Measurements from ENCODE around the gene CRLF2. TPM values are rescaled to one million over a fixed set of nuclear protein-coding genes. Genes with fewer than 3 reads are reported as not detected.
"Not testable (repeated sequence)": the region's sequence is repeated elsewhere in the genome, so short reads cannot be mapped to it uniquely, and the experiment has no call there.

The CRLF2 gene
- total RNA-seq, 1 experiment from 2014 or later, result not detected

DNA sequence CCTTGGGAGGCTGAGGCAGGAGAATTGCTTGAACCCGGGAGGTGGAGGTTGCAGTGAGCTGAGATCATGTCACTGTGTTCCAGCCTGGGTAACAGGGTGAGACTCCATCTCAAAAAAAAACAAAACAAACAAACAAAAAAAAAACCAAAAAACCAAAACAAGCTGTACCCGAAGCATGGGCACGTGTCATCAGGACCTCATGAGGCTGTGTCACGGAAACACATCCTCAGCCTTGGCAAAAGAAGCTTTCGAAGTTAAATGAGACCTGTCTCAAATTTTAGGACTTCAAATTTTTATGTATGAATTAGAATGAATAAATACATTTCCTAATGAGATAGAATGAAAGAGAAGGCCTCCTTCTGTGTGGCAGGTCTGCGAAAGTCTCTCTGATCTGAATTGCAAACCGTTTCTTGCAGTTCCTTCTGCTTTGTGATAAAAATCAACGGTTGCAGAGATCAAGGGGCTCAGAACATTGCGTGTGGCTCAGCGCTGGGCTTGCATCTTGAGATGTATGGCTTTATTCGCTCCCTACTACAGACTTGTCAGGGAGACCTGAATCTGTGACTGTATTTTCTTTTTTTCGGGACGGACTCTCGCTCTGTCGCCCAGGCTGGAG, 19.5 kb upstream of the CRLF2 start:
- POLR2A ChIA-PET, result no interaction called here
- DNase-seq (ENCODE audit: low spot score) (no peak), ATAC-seq (no peak)
- H3K9me3 Mint-ChIP-seq, result peaks cover 11% of the 10 kb centered on the region
- H3K27ac Mint-ChIP-seq, result no peak overlapping the region
- no peaks in the 10 kb centered on the region; the same call in 1 of the 2 replicates for H3K27me3 Mint-ChIP-seq (ENCODE audit: low read depth)
- peaks cover 5% of the 10 kb centered on the region for H3K4me1 Mint-ChIP-seq
- CTCF ChIA-PET, result no interaction called here
- peaks cover 6% of the 10 kb centered on the region for H3K36me3 Mint-ChIP-seq
- no peak overlapping the region for H3K4me3 Mint-ChIP-seq
- TF ChIP-seq ZNF416 (CRISPR knock-in tag; IDR thresholded peaks at IDR 0.05), result no peak
- no peak for TF ChIP-seq ZNF263 (CRISPR knock-in tag; IDR thresholded peaks at IDR 0.05; ENCODE audit: low read depth)
- no peak for TF ChIP-seq SMAD4 (CRISPR knock-in tag; IDR thresholded peaks at IDR 0.05)
- no peak for TF ChIP-seq ZNF671 (CRISPR knock-in tag; IDR thresholded peaks at IDR 0.05)
- TF ChIP-seq TEAD4 (CRISPR knock-in tag; IDR thresholded peaks at IDR 0.05), result no peak
- TF ChIP-seq, protein P1, sequence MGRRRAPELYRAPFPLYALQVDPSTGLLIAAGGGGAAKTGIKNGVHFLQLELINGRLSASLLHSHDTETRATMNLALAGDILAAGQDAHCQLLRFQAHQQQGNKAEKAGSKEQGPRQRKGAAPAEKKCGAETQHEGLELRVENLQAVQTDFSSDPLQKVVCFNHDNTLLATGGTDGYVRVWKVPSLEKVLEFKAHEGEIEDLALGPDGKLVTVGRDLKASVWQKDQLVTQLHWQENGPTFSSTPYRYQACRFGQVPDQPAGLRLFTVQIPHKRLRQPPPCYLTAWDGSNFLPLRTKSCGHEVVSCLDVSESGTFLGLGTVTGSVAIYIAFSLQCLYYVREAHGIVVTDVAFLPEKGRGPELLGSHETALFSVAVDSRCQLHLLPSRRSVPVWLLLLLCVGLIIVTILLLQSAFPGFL (CRISPR knock-in tag; IDR thresholded peaks at IDR 0.05; ENCODE audit: borderline replicate concordance), result no peak
- TF ChIP-seq, protein P2, sequence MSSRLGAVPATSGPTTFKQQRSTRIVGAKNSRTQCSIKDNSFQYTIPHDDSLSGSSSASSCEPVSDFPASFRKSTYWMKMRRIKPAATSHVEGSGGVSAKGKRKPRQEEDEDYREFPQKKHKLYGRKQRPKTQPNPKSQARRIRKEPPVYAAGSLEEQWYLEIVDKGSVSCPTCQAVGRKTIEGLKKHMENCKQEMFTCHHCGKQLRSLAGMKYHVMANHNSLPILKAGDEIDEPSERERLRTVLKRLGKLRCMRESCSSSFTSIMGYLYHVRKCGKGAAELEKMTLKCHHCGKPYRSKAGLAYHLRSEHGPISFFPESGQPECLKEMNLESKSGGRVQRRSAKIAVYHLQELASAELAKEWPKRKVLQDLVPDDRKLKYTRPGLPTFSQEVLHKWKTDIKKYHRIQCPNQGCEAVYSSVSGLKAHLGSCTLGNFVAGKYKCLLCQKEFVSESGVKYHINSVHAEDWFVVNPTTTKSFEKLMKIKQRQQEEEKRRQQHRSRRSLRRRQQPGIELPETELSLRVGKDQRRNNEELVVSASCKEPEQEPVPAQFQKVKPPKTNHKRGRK (CRISPR knock-in tag; IDR thresholded peaks at IDR 0.05; ENCODE audit: borderline replicate concordance), result no peak
- no peak for TF ChIP-seq TCF7 (CRISPR knock-in tag; IDR thresholded peaks at IDR 0.05; ENCODE audit: low read depth)
- TF ChIP-seq CBFB (CRISPR knock-in tag; IDR thresholded peaks at IDR 0.05; ENCODE audit: low read depth), result no peak
- TF ChIP-seq, protein P3, sequence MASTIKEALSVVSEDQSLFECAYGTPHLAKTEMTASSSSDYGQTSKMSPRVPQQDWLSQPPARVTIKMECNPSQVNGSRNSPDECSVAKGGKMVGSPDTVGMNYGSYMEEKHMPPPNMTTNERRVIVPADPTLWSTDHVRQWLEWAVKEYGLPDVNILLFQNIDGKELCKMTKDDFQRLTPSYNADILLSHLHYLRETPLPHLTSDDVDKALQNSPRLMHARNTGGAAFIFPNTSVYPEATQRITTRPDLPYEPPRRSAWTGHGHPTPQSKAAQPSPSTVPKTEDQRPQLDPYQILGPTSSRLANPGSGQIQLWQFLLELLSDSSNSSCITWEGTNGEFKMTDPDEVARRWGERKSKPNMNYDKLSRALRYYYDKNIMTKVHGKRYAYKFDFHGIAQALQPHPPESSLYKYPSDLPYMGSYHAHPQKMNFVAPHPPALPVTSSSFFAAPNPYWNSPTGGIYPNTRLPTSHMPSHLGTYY (CRISPR knock-in tag; IDR thresholded peaks at IDR 0.05), result no peak
- TF ChIP-seq, protein P4, sequence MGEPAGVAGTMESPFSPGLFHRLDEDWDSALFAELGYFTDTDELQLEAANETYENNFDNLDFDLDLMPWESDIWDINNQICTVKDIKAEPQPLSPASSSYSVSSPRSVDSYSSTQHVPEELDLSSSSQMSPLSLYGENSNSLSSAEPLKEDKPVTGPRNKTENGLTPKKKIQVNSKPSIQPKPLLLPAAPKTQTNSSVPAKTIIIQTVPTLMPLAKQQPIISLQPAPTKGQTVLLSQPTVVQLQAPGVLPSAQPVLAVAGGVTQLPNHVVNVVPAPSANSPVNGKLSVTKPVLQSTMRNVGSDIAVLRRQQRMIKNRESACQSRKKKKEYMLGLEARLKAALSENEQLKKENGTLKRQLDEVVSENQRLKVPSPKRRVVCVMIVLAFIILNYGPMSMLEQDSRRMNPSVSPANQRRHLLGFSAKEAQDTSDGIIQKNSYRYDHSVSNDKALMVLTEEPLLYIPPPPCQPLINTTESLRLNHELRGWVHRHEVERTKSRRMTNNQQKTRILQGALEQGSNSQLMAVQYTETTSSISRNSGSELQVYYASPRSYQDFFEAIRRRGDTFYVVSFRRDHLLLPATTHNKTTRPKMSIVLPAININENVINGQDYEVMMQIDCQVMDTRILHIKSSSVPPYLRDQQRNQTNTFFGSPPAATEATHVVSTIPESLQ (CRISPR knock-in tag; IDR thresholded peaks at IDR 0.05), result no peak

DNA sequence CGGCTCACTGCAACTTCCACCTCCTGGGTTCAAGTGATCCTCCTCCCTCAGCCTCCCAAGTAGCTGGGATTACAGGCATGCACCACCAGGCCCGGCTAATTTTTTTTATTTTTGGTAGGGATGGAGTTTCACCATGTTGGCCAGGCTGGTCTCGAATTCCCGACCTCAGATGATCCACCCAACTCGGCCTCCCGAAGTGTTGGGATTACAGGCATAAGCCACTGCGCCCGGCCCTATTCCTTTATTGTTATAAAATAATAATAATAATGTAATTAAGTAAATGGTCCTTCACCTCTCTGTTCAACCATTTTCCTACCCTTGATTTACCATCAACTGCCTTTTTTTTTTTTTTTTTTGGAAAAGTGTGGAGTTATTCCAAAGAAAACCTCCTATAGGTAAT, 15.7 kb upstream of the CRLF2 start:
- ATAC-seq, result not testable (repeated sequence)

DNA sequence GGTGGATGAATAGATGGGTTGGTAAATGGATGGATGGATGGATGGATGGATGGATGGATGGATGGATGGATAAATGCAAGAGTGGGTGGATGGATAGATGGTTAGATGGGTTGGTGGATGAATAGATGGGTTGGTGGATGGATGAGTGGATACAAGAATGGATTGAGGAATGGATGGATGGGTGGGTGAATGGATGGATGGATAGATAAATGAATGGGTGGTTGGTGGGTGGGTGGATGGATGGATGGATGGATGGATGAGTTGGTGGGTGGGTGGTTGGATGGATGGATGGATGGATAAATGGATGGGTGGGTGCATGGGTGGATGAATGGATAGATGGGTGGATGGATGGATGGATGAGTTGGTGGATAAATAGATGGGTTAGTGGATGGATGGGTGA, 13.8 kb upstream of the CRLF2 start:
- Mint-ChIP-seq H3K4me3 (no peak overlapping the region), H3K27me3 (ENCODE audit: low read depth) (peaks cover 3% of the 10 kb centered on the region; the same call in 1 of the 2 replicates), H3K4me1 (peaks cover 7% of the 10 kb centered on the region), H3K27ac (no peak overlapping the region), H3K9me3 (peaks cover 38% of the 10 kb centered on the region), H3K36me3 (peaks cover 17% of the 10 kb centered on the region)
- ATAC-seq (no peak), DNase-seq (ENCODE audit: low spot score) (no peak)
- ChIA-PET POLR2A (no interaction called here), CTCF (no interaction called here)
- TF ChIP-seq, protein P5, sequence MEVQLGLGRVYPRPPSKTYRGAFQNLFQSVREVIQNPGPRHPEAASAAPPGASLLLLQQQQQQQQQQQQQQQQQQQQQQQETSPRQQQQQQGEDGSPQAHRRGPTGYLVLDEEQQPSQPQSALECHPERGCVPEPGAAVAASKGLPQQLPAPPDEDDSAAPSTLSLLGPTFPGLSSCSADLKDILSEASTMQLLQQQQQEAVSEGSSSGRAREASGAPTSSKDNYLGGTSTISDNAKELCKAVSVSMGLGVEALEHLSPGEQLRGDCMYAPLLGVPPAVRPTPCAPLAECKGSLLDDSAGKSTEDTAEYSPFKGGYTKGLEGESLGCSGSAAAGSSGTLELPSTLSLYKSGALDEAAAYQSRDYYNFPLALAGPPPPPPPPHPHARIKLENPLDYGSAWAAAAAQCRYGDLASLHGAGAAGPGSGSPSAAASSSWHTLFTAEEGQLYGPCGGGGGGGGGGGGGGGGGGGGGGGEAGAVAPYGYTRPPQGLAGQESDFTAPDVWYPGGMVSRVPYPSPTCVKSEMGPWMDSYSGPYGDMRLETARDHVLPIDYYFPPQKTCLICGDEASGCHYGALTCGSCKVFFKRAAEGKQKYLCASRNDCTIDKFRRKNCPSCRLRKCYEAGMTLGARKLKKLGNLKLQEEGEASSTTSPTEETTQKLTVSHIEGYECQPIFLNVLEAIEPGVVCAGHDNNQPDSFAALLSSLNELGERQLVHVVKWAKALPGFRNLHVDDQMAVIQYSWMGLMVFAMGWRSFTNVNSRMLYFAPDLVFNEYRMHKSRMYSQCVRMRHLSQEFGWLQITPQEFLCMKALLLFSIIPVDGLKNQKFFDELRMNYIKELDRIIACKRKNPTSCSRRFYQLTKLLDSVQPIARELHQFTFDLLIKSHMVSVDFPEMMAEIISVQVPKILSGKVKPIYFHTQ (CRISPR knock-in tag; IDR thresholded peaks at IDR 0.05), result no peak
- TF ChIP-seq CREB1 (CRISPR knock-in tag; IDR thresholded peaks at IDR 0.05), result no peak
- no peak for TF ChIP-seq NR2C2 (CRISPR knock-in tag; IDR thresholded peaks at IDR 0.05)
- TF ChIP-seq GTF2I (CRISPR knock-in tag; conservative IDR thresholded peaks at IDR 0.05), result no peak
- TF ChIP-seq, protein P6, sequence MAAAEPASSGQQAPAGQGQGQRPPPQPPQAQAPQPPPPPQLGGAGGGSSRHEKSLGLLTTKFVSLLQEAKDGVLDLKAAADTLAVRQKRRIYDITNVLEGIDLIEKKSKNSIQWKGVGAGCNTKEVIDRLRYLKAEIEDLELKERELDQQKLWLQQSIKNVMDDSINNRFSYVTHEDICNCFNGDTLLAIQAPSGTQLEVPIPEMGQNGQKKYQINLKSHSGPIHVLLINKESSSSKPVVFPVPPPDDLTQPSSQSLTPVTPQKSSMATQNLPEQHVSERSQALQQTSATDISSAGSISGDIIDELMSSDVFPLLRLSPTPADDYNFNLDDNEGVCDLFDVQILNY (CRISPR knock-in tag; IDR thresholded peaks at IDR 0.05), result no peak
- TF ChIP-seq NR3C1 (CRISPR knock-in tag; conservative IDR thresholded peaks at IDR 0.05; ENCODE audit: low read depth), result no peak
- TF ChIP-seq, protein P7, sequence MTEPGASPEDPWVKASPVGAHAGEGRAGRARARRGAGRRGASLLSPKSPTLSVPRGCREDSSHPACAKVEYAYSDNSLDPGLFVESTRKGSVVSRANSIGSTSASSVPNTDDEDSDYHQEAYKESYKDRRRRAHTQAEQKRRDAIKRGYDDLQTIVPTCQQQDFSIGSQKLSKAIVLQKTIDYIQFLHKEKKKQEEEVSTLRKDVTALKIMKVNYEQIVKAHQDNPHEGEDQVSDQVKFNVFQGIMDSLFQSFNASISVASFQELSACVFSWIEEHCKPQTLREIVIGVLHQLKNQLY (CRISPR knock-in tag; IDR thresholded peaks at IDR 0.05), result no peak
- TF ChIP-seq CBFB (CRISPR knock-in tag; IDR thresholded peaks at IDR 0.05; ENCODE audit: low read depth), result no peak
- no peak for TF ChIP-seq ZNF423 (CRISPR knock-in tag; IDR thresholded peaks at IDR 0.05)
- no peak for TF ChIP-seq FOXP1 (CRISPR knock-in tag; IDR thresholded peaks at IDR 0.05; ENCODE audit: borderline replicate concordance)
- TF ChIP-seq, protein P8, sequence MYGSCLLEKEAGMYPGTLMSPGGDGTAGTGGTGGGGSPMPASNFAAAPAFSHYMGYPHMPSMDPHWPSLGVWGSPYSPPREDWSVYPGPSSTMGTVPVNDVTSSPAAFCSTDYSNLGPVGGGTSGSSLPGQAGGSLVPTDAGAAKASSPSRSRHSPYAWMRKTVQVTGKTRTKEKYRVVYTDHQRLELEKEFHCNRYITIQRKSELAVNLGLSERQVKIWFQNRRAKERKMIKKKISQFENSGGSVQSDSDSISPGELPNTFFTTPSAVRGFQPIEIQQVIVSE (CRISPR knock-in tag; IDR thresholded peaks at IDR 0.05; ENCODE audit: borderline replicate concordance), result no peak

More for the DNA sequence above, 15.7 kb upstream of the CRLF2 start:
- H3K4me3 Mint-ChIP-seq; H3K27me3 Mint-ChIP-seq (ENCODE audit: low read depth); DNase-seq (ENCODE audit: low spot score); H3K27ac Mint-ChIP-seq; CTCF ChIA-PET; POLR2A ChIA-PET: not testable (repeated sequence)
- Mint-ChIP-seq H3K36me3 (peaks cover 11% of the 10 kb centered on the region), H3K4me1 (peaks cover 12% of the 10 kb centered on the region), H3K9me3 (peaks cover 29% of the 10 kb centered on the region)
